Activated T-cell treated with anti-CD3 and anti-CD28 coated beads, Interleukin-2, amount 50 U/mL, for 24 hours (primary cell): Measurements from ENCODE around the gene C11orf24.

Experiments
- DNase-seq: peaks from one replicate; pipeline ENCODE4 v3.0.0-alpha.2; 2020
- H3K27ac Mint-ChIP-seq: 2 replicates; pipeline ENCODE4 v1.8.0; 2020; ENCODE audit warnings: mild to moderate bottlenecking, mixed read lengths
- H3K27me3 Mint-ChIP-seq: 2 replicates; pipeline ENCODE4 v1.8.0; 2020; ENCODE audit warnings: mixed read lengths
- H3K36me3 Mint-ChIP-seq: 2 replicates; pipeline ENCODE4 v1.8.0; 2020; ENCODE audit warnings: low read depth, mixed read lengths
- H3K4me1 Mint-ChIP-seq: 2 replicates; pipeline ENCODE4 v1.8.0; 2020; ENCODE audit warnings: low read depth, mixed read lengths
- H3K4me3 Mint-ChIP-seq: 2 replicates; pipeline ENCODE4 v1.8.0; 2020; ENCODE audit warnings: mild to moderate bottlenecking, moderate library complexity, mixed read lengths
- H3K9me3 Mint-ChIP-seq: 2 replicates; pipeline ENCODE4 v1.8.0; 2020; ENCODE audit warnings: mixed read lengths

C11orf24 gene

GRCh38 chr11:68267881-68268240, 3.9 kb downstream of the C11orf24 start:
- peaks cover 76% of the 10 kb centered on the region for H3K36me3 Mint-ChIP-seq
- no peaks in the 10 kb centered on the region for H3K27me3 Mint-ChIP-seq
- H3K4me1 Mint-ChIP-seq: peaks cover 31% of the 10 kb centered on the region
- no peak overlapping the region for H3K4me3 Mint-ChIP-seq
- no peaks in the 10 kb centered on the region for H3K9me3 Mint-ChIP-seq
- H3K27ac Mint-ChIP-seq: no peak overlapping the region
- no peak for DNase-seq

DNA sequence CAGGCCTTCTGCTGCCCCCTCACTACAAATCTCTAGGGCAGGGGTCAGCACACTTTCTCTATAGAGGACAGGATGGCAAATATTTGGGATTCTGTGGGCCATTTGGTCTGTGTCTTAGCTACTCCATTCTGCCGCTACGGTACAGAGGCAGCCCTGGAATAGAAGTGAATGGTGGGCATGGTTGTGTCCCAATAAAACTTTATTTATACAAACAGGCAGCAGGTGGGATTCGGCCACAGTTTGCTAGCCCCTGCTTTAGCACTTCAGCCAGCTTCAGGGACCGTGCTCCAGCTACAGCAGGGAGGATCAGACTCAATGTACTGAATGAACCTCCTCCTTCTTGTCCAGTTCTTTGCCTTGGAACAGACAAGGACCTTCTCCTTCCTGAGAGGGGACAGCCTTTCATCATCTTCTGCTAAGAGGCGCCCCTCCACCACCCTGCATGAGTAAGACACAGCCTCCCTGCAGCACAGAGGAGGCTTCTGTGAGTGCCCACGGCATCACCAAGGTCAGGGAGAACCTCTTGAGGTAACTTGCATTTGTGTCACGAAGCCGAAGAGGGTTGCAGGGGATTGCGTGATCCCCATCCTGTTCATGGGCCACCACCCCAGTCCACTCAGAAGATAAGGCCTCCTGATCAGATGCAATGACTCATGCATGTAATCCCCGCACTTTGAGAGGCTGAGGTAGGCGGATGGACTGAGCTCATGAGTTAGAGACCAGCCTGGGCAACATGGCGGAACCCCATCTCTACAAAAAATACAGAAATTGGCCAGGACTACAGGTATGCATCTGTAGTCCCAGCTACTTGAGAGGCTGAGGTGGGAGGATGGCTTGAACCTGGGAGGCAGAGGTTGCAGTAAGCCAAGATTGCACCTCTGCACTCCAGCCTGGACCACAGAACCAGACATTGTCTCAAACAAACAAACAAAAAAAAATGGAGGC, 4.6 kb downstream of the C11orf24 start:
- Mint-ChIP-seq H3K27me3 (no peaks in the 10 kb centered on the region), H3K4me1 (peaks cover 25% of the 10 kb centered on the region), H3K9me3 (no peaks in the 10 kb centered on the region), H3K36me3 (peaks cover 79% of the 10 kb centered on the region), H3K27ac (no peak overlapping the region), H3K4me3 (no peak overlapping the region)
- DNase-seq: no peak

- no peak overlapping the region for H3K4me3 Mint-ChIP-seq
These were observed 5.5 kb downstream of the C11orf24 start for GRCh38 chr11:68266121-68266891.

DNA sequence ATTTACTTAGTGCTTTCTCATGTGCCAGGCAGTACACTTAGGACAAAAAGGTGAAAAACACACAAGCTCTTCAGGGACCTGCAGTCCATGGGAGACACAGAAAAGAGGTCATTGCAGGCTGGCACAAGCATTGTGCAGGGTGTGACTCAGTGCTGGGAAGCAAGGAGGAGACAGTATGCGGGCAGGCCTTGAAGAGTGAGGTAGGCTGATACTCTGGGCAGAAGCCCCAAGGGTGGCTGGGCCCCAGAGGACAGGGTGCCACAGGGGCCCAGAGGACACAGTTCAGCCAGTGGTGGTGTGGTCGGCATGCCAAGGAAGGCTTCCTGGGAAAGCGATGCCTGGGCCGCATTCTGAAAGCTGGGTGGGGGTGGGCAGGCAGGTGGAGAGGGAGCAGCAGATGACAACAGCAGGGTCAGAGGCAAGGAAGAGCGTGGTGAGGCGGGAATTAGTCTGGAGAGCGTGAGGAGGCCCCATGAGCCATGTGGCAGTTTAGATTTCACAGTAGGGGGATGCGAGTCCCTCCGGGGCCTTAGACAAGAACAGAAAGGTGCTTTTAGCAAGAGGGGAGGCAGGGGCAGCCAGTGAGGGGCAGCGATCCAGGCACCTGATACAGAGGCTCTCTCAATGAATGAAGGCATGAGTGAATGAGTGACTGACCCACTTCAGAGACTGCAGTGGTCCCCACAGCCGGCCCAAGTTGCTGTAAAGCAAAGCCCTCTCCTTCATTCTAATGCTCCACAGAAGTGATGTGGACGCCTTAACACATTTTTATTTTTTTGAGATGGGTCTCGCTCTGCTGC, 6.8 kb downstream of the C11orf24 start:
- Mint-ChIP-seq H3K9me3 (no peaks in the 10 kb centered on the region), H3K27ac (no peak overlapping the region), H3K27me3 (no peaks in the 10 kb centered on the region), H3K4me3 (no peak overlapping the region), H3K36me3 (peaks cover 82% of the 10 kb centered on the region), H3K4me1 (peaks cover 14% of the 10 kb centered on the region)
- DNase-seq: no peak

More at GRCh38 chr11:68266121-68266891, 5.5 kb downstream of the C11orf24 start:
- no peaks in the 10 kb centered on the region for H3K27me3 Mint-ChIP-seq
- peaks cover 83% of the 10 kb centered on the region for H3K36me3 Mint-ChIP-seq
- peaks cover 25% of the 10 kb centered on the region for H3K4me1 Mint-ChIP-seq
- no peak overlapping the region for H3K27ac Mint-ChIP-seq
- no peaks in the 10 kb centered on the region for H3K9me3 Mint-ChIP-seq
- DNase-seq: no peak

- Mint-ChIP-seq H3K9me3 (no peaks in the 10 kb centered on the region), H3K4me1 (peaks cover 8% of the 10 kb centered on the region), H3K27ac (no peak overlapping the region), H3K27me3 (no peaks in the 10 kb centered on the region), H3K4me3 (no peak overlapping the region), H3K36me3 (peaks cover 76% of the 10 kb centered on the region)
- DNase-seq: no peak
These were observed 7.5 kb downstream of the C11orf24 start for GRCh38 chr11:68264244-68264643.

DNA sequence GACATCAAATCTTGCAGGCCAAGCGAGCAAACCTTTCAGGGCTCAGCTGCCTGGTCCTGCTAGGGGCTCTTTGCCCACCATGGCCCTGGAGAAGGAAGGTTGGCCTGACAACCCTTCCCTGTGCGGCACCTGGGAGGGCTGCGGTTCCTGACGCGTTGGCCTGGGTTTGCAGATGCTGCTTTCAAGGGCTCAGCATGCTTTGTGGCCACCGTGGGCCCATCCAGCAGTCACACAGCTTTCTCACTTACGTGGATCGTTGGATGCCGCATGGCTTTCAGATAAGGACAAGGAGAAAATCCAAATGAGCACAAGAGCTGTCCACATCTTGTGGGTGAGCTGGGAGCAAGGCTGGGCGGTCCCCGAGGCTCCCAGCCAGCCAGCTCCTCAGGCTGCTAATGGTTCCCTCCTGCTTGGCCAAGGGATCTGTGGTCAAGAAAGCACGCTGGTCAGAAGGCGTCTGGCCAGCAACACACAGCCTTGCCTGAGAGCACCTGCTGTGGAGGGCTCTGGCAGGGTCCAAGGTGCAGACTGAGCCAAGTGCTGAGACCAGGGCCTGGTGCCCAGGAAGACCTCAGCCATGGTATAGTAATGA, 8.2 kb downstream of the C11orf24 start:
- H3K4me1 Mint-ChIP-seq: peaks cover 6% of the 10 kb centered on the region
- DNase-seq: no peak
- peaks cover 69% of the 10 kb centered on the region for H3K36me3 Mint-ChIP-seq
- H3K9me3 Mint-ChIP-seq: no peaks in the 10 kb centered on the region
- H3K27ac Mint-ChIP-seq: no peak overlapping the region
- no peaks in the 10 kb centered on the region for H3K27me3 Mint-ChIP-seq
- no peak overlapping the region for H3K4me3 Mint-ChIP-seq

- peaks cover 63% of the 10 kb centered on the region for H3K36me3 Mint-ChIP-seq
- no peak for DNase-seq
- H3K9me3 Mint-ChIP-seq: no peaks in the 10 kb centered on the region
- H3K4me3 Mint-ChIP-seq: no peak overlapping the region
- H3K27me3 Mint-ChIP-seq: no peaks in the 10 kb centered on the region
- peak overlapping the region; percentile 53 for H3K27ac Mint-ChIP-seq
- H3K4me1 Mint-ChIP-seq: peaks cover 6% of the 10 kb centered on the region
These were observed 9.3 kb downstream of the C11orf24 start for GRCh38 chr11:68262544-68262827.

DNA sequence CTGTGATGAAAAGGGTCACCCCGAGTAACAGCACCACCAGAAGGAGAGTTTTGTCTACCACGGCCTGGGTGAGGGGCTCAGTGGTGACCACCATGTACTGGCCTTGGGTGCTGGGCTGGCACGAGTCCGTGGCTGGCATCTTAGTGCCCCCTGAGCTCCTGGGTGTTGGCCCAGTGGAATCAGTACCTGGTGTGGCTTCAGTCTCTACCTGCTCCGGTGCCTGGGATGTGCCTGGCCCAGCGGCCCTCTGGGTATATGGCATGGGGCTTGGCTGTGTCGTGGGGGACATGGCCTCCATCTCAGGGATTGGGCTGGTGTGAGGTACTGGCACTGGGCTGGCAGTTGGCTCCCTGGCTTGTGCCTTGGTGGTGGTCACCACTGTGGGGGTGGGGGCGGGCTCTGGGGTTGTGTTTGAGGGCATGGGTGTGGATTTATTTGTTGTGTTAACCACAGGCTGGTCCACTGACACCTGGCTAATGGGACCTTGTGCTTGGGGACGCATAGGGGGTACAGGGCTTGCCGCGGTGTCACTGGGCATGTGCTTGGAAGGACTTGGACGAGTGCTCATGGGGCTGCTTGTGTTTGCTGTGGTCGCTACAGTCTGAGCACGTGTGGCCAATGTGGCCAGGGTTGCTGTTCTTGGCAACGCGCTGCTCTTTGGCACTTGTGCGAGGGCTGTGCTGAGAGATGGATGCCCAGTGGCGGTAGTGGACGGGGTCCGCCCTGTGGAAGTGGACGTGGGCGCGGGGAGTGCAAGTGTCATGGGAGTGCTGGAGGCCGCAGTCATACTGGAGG, 9.8 kb downstream of the C11orf24 start:
- DNase-seq: no peak
- Mint-ChIP-seq H3K4me1 (peaks cover 7% of the 10 kb centered on the region), H3K4me3 (no peak overlapping the region), H3K27ac (peak overlapping the region; percentile 53), H3K9me3 (no peaks in the 10 kb centered on the region), H3K27me3 (no peaks in the 10 kb centered on the region), H3K36me3 (peaks cover 57% of the 10 kb centered on the region)

DNA sequence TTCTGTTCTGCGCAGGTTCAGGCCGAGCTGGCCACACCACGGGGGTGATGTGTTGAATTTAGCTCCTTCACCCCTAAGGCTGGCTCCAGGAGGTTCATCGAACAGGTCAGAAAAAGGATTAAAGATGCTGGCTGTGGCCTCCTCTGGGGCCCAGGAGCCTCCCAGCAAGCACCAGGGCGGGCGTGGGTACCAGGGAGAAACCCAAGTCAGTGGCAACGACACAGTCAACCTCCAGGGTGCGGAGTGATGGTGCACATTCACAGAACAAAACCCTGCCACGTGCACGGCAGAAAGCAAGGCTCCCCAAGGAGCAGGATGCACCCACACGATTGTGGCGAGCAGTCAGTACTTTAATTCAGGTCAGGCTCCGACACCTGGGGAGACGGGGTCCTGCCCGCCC, 10.8 kb downstream of the C11orf24 start:
- H3K4me1 Mint-ChIP-seq: peaks cover 7% of the 10 kb centered on the region
- no peaks in the 10 kb centered on the region for H3K27me3 Mint-ChIP-seq
- H3K9me3 Mint-ChIP-seq: no peaks in the 10 kb centered on the region
- no peak overlapping the region for H3K27ac Mint-ChIP-seq
- no peak overlapping the region for H3K4me3 Mint-ChIP-seq
- peaks cover 49% of the 10 kb centered on the region for H3K36me3 Mint-ChIP-seq
- no peak for DNase-seq

- DNase-seq: no peak
- H3K36me3 Mint-ChIP-seq: peaks cover 45% of the 10 kb centered on the region
- H3K9me3 Mint-ChIP-seq: no peaks in the 10 kb centered on the region
- no peak overlapping the region for H3K27ac Mint-ChIP-seq
- H3K4me3 Mint-ChIP-seq: no peak overlapping the region
- no peaks in the 10 kb centered on the region for H3K27me3 Mint-ChIP-seq
- H3K4me1 Mint-ChIP-seq: peaks cover 7% of the 10 kb centered on the region
These were observed 11.3 kb downstream of the C11orf24 start for GRCh38 chr11:68260484-68260883.

GRCh38 chr11:68259122-68259959, 12.4 kb downstream of the C11orf24 start:
- no peak for DNase-seq
- Mint-ChIP-seq H3K27me3 (no peaks in the 10 kb centered on the region), H3K4me1 (peaks cover 3% of the 10 kb centered on the region), H3K36me3 (peaks cover 35% of the 10 kb centered on the region), H3K27ac (no peak overlapping the region), H3K9me3 (no peaks in the 10 kb centered on the region), H3K4me3 (no peak overlapping the region)

DNA sequence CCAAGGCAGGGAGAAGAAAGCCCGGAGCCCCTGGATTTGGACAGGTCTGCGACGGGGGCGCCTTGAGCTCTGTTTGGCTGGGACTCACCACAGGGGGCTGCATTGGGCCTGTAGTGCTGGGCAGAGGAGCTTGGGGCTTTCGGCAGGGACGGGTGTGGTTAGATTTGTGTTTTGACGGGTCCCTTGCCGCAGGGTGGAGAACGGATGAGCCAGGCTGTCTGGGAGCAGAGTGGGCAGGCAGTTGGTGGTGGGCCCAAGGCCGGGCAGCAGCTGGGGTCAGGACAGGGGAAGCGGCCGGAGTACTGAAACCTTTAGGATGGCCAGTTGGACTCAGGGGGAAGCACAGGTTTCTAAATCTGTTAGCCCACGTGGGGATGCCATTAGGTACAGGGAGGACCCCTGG, 13.4 kb downstream of the C11orf24 start:
- no peak overlapping the region for H3K4me3 Mint-ChIP-seq
- peaks cover 26% of the 10 kb centered on the region for H3K36me3 Mint-ChIP-seq
- H3K27ac Mint-ChIP-seq: no peak overlapping the region
- DNase-seq: no peak
- peaks cover 3% of the 10 kb centered on the region for H3K4me1 Mint-ChIP-seq
- no peaks in the 10 kb centered on the region for H3K9me3 Mint-ChIP-seq
- no peaks in the 10 kb centered on the region for H3K27me3 Mint-ChIP-seq
